Gastrocnemius medialis (tissue), 4 donors: ENCODE data around the gene PARM1. TPM values are rescaled to one million over a fixed set of nuclear protein-coding genes. Genes with fewer than 3 reads are reported as not detected.

ENCODE experiments used
- ATAC-seq, 2 donors: fragments of 150-250 bp; one replicate each; pipeline ENCODE4 v1.9.1; 2016
- DNase-seq, 2 donors: peaks; one replicate each; pipeline ENCODE4 v3.0.0-alpha.2; 2019
- H3K27ac ChIP-seq, 4 donors: fragments of 200-600 bp; sonication (generic); 1 replicate in 1 of 4; 2 replicates in 3 of 4; pipeline ENCODE4 v1.5.1; 2016 to 2018; ENCODE audit warnings: mild to moderate bottlenecking in 2 of 4, moderate library complexity in 1 of 4
- H3K27me3 ChIP-seq, 3 donors: fragments of 200-600 bp; sonication (generic) in 2 of 3; 1 replicate in 1 of 3; 2 replicates in 2 of 3; pipeline versions ENCODE4 v1.5.1 to v1.6.0; 2016 to 2019; ENCODE audit warnings: mild to moderate bottlenecking in 1 of 3, moderate library complexity in 1 of 3
- H3K36me3 ChIP-seq, 2 donors: fragments of 200-600 bp; sonication (generic) in 1 of 2; one replicate each; pipeline ENCODE4 v1.5.1; 2017 to 2018
- H3K4me1 ChIP-seq, 2 donors: fragments of 200-600 bp; sonication (generic) in 1 of 2; one replicate each; pipeline ENCODE4 v1.5.1; 2016 to 2017; ENCODE audit warnings: mild to moderate bottlenecking in 2 of 2
- H3K4me3 ChIP-seq, 4 donors: fragments of 200-600 bp; sonication (generic) in 3 of 4; 1 replicate in 1 of 4; 2 replicates in 3 of 4; pipeline ENCODE4 v1.5.1; 2016 to 2019; ENCODE audit warnings: mild to moderate bottlenecking in 2 of 4
- H3K9me3 ChIP-seq, 3 donors: fragments of 200-600 bp; sonication (generic) in 2 of 3; 1 replicate in 1 of 3; 2 replicates in 2 of 3; pipeline ENCODE4 v1.5.1; 2016 to 2019
- POLR2A ChIP-seq, 2 donors: fragments of 450-650 bp; IDR thresholded peaks; one replicate each; pipeline ENCODE4 v1.6.1; 2017; ENCODE audit warnings: antibody characterized with exemption in 2 of 2, mild to moderate bottlenecking in 2 of 2, moderate library complexity in 2 of 2
- in situ Hi-C, 4 donors: fragments of 200-750 bp; cut with MboI; loops; one replicate each; pipeline versions ENCODE4 v1.15.0 to v1.8.0; 2017; ENCODE audit warnings: low sequenced_read_pairs in 4 of 4
- intact Hi-C: fragments of 100-400 bp; cut with DNase I; formaldehyde crosslinking; loops from one replicate; pipeline ENCODE4 v1.15.1; 2023; ENCODE audit warnings: low total_unique reads
- total RNA-seq, 4 donors: library from RNA; depleted of rRNA; stranded (reverse); fragments of >200 nt; gene quantifications; one replicate each; pipeline versions ENCODE4 v1.1.0 to v1.2.3, GENCODE V29; 2016
- TF ChIP-seq, protein P1 (sequence below), 5 experiments: fragments of 450-650 bp in 3 of 5; fragments of 200-600 bp in 2 of 5; sonication (generic) in 2 of 5; IDR thresholded peaks in 4 of 5; conservative IDR thresholded peaks in 1 of 5; 1 replicate in 4 of 5; 2 replicates in 1 of 5; pipeline ENCODE4 v1.5.1; 2016 to 2019; ENCODE audit warnings: antibody characterized with exemption in 5 of 5, mild to moderate bottlenecking in 3 of 5, moderate library complexity in 3 of 5

The PARM1 gene
- total RNA-seq, 4 donors from 2014 or later: 9.3 to 13.1 (median 10.3) TPM

- H3K4me1 ChIP-seq: peaks cover 6 to 19% of the 10 kb centered on the region in 2 donors
- no peak for TF ChIP-seq POLR2A (IDR thresholded peaks at IDR 0.05)
- TF ChIP-seq, protein P1, sequence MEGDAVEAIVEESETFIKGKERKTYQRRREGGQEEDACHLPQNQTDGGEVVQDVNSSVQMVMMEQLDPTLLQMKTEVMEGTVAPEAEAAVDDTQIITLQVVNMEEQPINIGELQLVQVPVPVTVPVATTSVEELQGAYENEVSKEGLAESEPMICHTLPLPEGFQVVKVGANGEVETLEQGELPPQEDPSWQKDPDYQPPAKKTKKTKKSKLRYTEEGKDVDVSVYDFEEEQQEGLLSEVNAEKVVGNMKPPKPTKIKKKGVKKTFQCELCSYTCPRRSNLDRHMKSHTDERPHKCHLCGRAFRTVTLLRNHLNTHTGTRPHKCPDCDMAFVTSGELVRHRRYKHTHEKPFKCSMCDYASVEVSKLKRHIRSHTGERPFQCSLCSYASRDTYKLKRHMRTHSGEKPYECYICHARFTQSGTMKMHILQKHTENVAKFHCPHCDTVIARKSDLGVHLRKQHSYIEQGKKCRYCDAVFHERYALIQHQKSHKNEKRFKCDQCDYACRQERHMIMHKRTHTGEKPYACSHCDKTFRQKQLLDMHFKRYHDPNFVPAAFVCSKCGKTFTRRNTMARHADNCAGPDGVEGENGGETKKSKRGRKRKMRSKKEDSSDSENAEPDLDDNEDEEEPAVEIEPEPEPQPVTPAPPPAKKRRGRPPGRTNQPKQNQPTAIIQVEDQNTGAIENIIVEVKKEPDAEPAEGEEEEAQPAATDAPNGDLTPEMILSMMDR (IDR thresholded peaks at IDR 0.05 in 4 of 5, conservative IDR thresholded peaks at IDR 0.05 in 1 of 5): no peak
- intact Hi-C loops (loop anchor here (5.0 to 10.0 kb wide), 2 partner anchors 87 to 96 kb away; partner anchors contain the start of gene PARM1), in situ Hi-C loops (no loop called here)
- no peaks in the 10 kb centered on the region for H3K9me3 ChIP-seq
- no peak overlapping the region for H3K4me3 ChIP-seq
- no peak overlapping the region for H3K27ac ChIP-seq
- DNase-seq: no peak
- H3K36me3 ChIP-seq: no peaks in the 10 kb centered on the region
- no peak for ATAC-seq
- H3K27me3 ChIP-seq: no peaks in the 10 kb centered on the region
These were observed 86.0 kb downstream of the PARM1 start for GRCh38 chr4:75018811-75019479.

DNA sequence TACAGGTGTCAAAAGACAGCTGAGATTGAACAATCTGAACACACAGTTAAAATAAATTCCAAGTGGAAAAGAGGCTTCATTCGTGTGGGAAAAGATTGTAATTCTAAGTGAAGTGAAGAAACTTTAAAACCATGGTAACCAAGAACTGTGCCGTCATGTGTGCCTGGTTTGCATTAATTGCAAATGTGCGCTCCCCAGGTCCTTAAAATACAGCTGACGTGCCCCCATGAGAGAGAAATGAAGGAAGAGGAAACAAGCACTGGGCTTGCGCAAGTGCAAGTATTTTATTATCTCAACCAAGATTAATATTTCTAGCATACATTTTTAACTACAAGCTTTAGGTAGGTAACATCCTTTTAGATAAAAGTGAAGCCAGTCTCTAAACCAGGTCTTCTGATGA lies 92.5 kb downstream of the PARM1 start:
- H3K27ac ChIP-seq: no peak overlapping the region
- no peak for TF ChIP-seq POLR2A (IDR thresholded peaks at IDR 0.05)
- TF ChIP-seq, protein P1 (IDR thresholded peaks at IDR 0.05 in 4 of 5, conservative IDR thresholded peaks at IDR 0.05 in 1 of 5): no peak
- no peaks in the 10 kb centered on the region for H3K4me1 ChIP-seq
- no peak overlapping the region for H3K4me3 ChIP-seq
- in situ Hi-C loops (no loop called here), intact Hi-C loops (no loop called here)
- H3K9me3 ChIP-seq: no peaks in the 10 kb centered on the region
- no peaks in the 10 kb centered on the region for H3K27me3 ChIP-seq
- ATAC-seq (no peak), DNase-seq (no peak)
- no peaks in the 10 kb centered on the region for H3K36me3 ChIP-seq

DNA sequence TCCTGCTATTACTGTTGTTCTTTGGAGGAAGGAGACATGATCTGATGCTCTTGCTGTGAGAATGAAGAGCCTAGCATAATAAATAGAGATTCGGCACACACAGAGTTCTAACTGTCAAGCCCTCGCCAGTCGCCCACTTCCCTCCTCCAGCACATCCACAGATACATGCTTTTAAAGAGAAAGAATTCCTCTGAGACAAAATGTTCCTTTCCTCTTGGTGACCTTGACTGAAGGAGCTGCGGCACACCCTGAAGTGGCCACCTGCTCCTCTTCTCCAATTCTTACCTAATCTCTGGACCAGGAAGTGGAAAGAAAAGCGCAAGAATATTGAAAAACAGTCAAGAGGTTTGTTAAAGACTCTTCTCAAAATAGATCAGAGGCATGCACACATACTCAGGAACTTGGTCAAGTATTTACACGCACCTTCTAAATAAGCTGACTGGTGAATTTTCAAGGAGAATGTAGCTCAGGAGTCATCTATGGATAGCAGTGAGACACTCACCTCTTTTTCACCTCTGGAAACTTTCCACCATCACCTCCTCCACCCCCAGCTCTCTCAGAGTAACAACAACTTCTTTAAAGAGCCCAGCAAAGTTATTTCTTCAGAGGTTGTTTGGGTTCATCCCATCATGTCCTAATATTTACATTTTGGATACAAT lies 95.4 kb downstream of the PARM1 start:
- no peak for ATAC-seq
- H3K27ac ChIP-seq: no peak overlapping the region
- no peaks in the 10 kb centered on the region for H3K9me3 ChIP-seq
- no peaks in the 10 kb centered on the region for H3K36me3 ChIP-seq
- in situ Hi-C loops: no loop called here
- no peak for TF ChIP-seq POLR2A (IDR thresholded peaks at IDR 0.05)
- TF ChIP-seq, protein P1 (IDR thresholded peaks at IDR 0.05 in 4 of 5, conservative IDR thresholded peaks at IDR 0.05 in 1 of 5): no peak
- H3K4me1 ChIP-seq: no peaks in the 10 kb centered on the region
- H3K4me3 ChIP-seq: no peak overlapping the region
- no peak for DNase-seq
- no peaks in the 10 kb centered on the region for H3K27me3 ChIP-seq
- intact Hi-C loops: no loop called here

GRCh38 chr4:75030028-75030427 lies 97.1 kb downstream of the PARM1 start:
- no peaks in the 10 kb centered on the region for H3K36me3 ChIP-seq
- H3K4me1 ChIP-seq: no peaks in the 10 kb centered on the region
- in situ Hi-C loops: no loop called here
- ATAC-seq (no peak), DNase-seq (no peak)
- TF ChIP-seq, protein P1 (IDR thresholded peaks at IDR 0.05 in 4 of 5, conservative IDR thresholded peaks at IDR 0.05 in 1 of 5): no peak
- TF ChIP-seq POLR2A (IDR thresholded peaks at IDR 0.05): no peak
- intact Hi-C loops: no loop called here
- no peaks in the 10 kb centered on the region for H3K9me3 ChIP-seq
- no peak overlapping the region for H3K27ac ChIP-seq
- H3K27me3 ChIP-seq: no peaks in the 10 kb centered on the region
- H3K4me3 ChIP-seq: no peak overlapping the region
